Transverse colon (tissue), 3 donors: Measurements from ENCODE around the gene RHEX.

ENCODE experiments used
- EP300 ChIP-seq: sonication (generic); formaldehyde crosslinking; IDR thresholded peaks from one replicate; pipeline ENCODE4 v1.6.1; 2017; ENCODE audit warnings: antibody characterized with exemption, low read depth
- TF ChIP-seq, protein P1 (sequence below), 5 experiments: fragments of 200-600 bp in 3 of 5; fragments of 450-650 bp in 2 of 5; sonication (generic) in 3 of 5; IDR thresholded peaks; 1 replicate in 2 of 5; 2 replicates in 3 of 5; pipeline ENCODE4 v1.5.1; 2016 to 2017; ENCODE audit warnings: antibody characterized with exemption in 5 of 5, inconsistent platforms in 3 of 5, mild to moderate bottlenecking in 2 of 5, moderate library complexity in 1 of 5

DNA sequence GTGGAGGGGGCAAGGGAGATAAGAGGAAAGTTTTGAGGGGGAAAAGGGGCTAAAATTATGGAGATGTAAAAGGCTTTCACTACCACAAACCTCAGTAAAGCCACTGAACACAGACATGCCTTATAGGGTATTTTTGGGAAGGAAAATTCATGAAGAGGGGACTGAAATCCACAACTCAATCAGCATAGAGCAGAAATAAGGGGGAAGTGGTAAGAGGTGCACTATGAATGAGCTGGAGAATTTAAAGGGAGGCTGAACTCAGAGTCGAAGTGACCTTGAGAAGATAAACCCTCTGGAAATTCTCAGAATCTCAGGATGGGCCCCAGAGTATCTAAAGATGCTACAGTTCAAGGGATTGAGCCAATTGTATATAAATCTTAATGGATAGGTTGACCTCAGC, 15.3 kb downstream of the RHEX start:
- TF ChIP-seq, protein P1, sequence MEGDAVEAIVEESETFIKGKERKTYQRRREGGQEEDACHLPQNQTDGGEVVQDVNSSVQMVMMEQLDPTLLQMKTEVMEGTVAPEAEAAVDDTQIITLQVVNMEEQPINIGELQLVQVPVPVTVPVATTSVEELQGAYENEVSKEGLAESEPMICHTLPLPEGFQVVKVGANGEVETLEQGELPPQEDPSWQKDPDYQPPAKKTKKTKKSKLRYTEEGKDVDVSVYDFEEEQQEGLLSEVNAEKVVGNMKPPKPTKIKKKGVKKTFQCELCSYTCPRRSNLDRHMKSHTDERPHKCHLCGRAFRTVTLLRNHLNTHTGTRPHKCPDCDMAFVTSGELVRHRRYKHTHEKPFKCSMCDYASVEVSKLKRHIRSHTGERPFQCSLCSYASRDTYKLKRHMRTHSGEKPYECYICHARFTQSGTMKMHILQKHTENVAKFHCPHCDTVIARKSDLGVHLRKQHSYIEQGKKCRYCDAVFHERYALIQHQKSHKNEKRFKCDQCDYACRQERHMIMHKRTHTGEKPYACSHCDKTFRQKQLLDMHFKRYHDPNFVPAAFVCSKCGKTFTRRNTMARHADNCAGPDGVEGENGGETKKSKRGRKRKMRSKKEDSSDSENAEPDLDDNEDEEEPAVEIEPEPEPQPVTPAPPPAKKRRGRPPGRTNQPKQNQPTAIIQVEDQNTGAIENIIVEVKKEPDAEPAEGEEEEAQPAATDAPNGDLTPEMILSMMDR (IDR thresholded peaks at IDR 0.05): no peak
- no peak for TF ChIP-seq EP300
